ENCODE data around the gene LRRC56.

DNA sequence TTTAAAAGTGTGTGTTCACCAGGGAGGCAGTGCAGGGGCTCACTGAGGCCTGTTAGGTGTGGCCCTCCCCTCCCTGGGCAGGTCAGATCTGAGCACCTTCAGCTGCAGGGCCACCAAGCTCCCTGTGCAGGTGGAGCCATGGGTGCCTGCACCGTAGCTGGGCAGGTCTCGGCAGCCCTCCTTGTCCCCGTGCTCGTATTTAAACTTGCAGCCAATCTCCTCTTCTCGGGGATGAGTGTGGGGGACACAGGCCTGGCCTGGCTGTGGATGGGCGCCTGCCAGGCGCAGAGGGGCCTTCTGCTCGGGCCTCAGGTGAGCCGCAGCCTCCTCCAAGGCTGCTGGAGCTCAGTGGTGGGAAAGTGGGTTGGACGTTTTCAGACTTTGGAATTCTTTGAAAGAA is 58.1 kb downstream of the LRRC56 start:
- TF ChIP-seq, protein P1, sequence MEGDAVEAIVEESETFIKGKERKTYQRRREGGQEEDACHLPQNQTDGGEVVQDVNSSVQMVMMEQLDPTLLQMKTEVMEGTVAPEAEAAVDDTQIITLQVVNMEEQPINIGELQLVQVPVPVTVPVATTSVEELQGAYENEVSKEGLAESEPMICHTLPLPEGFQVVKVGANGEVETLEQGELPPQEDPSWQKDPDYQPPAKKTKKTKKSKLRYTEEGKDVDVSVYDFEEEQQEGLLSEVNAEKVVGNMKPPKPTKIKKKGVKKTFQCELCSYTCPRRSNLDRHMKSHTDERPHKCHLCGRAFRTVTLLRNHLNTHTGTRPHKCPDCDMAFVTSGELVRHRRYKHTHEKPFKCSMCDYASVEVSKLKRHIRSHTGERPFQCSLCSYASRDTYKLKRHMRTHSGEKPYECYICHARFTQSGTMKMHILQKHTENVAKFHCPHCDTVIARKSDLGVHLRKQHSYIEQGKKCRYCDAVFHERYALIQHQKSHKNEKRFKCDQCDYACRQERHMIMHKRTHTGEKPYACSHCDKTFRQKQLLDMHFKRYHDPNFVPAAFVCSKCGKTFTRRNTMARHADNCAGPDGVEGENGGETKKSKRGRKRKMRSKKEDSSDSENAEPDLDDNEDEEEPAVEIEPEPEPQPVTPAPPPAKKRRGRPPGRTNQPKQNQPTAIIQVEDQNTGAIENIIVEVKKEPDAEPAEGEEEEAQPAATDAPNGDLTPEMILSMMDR (IDR thresholded peaks at IDR 0.05) = no peak
- TF ChIP-seq EZH2 (IDR thresholded peaks at IDR 0.05; ENCODE audit: borderline replicate concordance, insufficient read depth, low read depth, low read length, poor library complexity, severe bottlenecking) = no peak

All from B cell (primary cell).